HepG2 (cell line): Measurements from ENCODE around the gene FBXO9. TPM values are rescaled to one million over a fixed set of nuclear protein-coding genes. Genes with fewer than 3 reads are reported as not detected.

Experiments
- ELF1 ChIP-seq: sonication (generic); formaldehyde crosslinking; IDR thresholded peaks from 2 replicates; pipeline ENCODE4 v1.4.0; 2020; ENCODE audit warnings: missing genetic modification reagents
- ELF3 ChIP-seq: IDR thresholded peaks from 2 replicates; pipeline ENCODE4 v1.6.1; 2016; ENCODE audit warnings: missing genetic modification reagents, missing compliant biosample characterization
- FOXO1 ChIP-seq: sonication (generic); formaldehyde crosslinking; IDR thresholded peaks from 2 replicates; pipeline ENCODE4 v1.4.0; 2020; ENCODE audit warnings: missing genetic modification reagents
- GATAD2A ChIP-seq: IDR thresholded peaks from 2 replicates; pipeline ENCODE4 v1.6.1; 2016
- GTF3A ChIP-seq: sonication (generic); formaldehyde crosslinking; conservative IDR thresholded peaks from 2 replicates; pipeline ENCODE4 v1.4.0; 2020; ENCODE audit warnings: mild to moderate bottlenecking, missing genetic modification reagents
- HNRNPUL1 ChIP-seq: fragments of 200-400 bp; formaldehyde crosslinking; IDR thresholded peaks from 2 replicates; pipeline ENCODE4 v1.6.1; 2017; ENCODE audit warnings: low read depth, mild to moderate bottlenecking, low read length, moderate library complexity
- KLF15 ChIP-seq: sonication (generic); formaldehyde crosslinking; IDR thresholded peaks from 2 replicates; pipeline ENCODE4 v1.8.1; 2023; ENCODE audit warnings: borderline replicate concordance, mild to moderate bottlenecking, inconsistent platforms, missing genetic modification reagents, mixed read lengths
- MZF1 ChIP-seq: sonication (generic); formaldehyde crosslinking; IDR thresholded peaks from 2 replicates; pipeline ENCODE4 v1.8.1; 2023; ENCODE audit warnings: mild to moderate bottlenecking, missing genetic modification reagents, borderline replicate concordance
- POLR2AphosphoS2 ChIP-seq: IDR thresholded peaks from 2 replicates; pipeline ENCODE4 v1.6.1; 2011; ENCODE audit warnings: low read depth, low read length, improper control_type of control experiment
- SRF ChIP-seq: IDR thresholded peaks from 2 replicates; pipeline ENCODE4 v1.6.1; 2011; ENCODE audit warnings: mild to moderate bottlenecking, low read depth, low read length, moderate library complexity
- TFDP1 ChIP-seq: IDR thresholded peaks from 2 replicates; pipeline ENCODE4 v1.6.1; 2016; ENCODE audit warnings: missing compliant biosample characterization, missing genetic modification reagents, borderline replicate concordance
- ZNF205 ChIP-seq: IDR thresholded peaks from 2 replicates; pipeline ENCODE4 v1.6.1; 2018; ENCODE audit warnings: missing biosample characterization, missing genetic modification reagents
- ZNF382 ChIP-seq: sonication (generic); formaldehyde crosslinking; IDR thresholded peaks from 2 replicates; pipeline ENCODE4 v1.5.0; 2020; ENCODE audit warnings: missing genetic modification reagents, mild to moderate bottlenecking, borderline replicate concordance
- ZNF652 ChIP-seq: IDR thresholded peaks from 2 replicates; pipeline ENCODE4 v1.6.1; 2016; ENCODE audit warnings: low read depth, borderline replicate concordance
- ZNF709 ChIP-seq: sonication (generic); formaldehyde crosslinking; IDR thresholded peaks from 2 replicates; pipeline ENCODE4 v1.5.0; 2020; ENCODE audit warnings: mild to moderate bottlenecking, missing genetic modification reagents
- ZZZ3 ChIP-seq: sonication (generic); formaldehyde crosslinking; IDR thresholded peaks from 2 replicates; pipeline ENCODE4 v1.4.0; 2020; ENCODE audit warnings: missing genetic modification reagents, mild to moderate bottlenecking, borderline replicate concordance
- polyA plus RNA-seq, 8 experiments: library from polyadenylated mRNA; depleted of rRNA in 3 of 8; stranded (reverse) in 7 of 8; unstranded in 1 of 8; fragments of >200 nt; fragmentation: Illumina TruSeq in 4 of 8; extraction: Trizol in 4 of 8; gene quantifications; 2 replicates each; pipeline versions ENCODE4 v1.2.1 to v1.2.3, GENCODE V29; 2011 to 2016; ENCODE audit warnings: low read depth in 4 of 8, missing spikeins in 1 of 8, mixed read lengths in 1 of 8; ENCODE audit not compliant: insufficient read depth in 1 of 8
- total RNA-seq, 5 experiments: library from RNA; depleted of rRNA; stranded (reverse); fragments of >200 nt; fragmentation: Illumina TruSeq; extraction: Trizol; gene quantifications; 2 replicates each; pipeline ENCODE4 v1.2.3, GENCODE V29; 2016; ENCODE audit warnings: low read depth in 1 of 5
- TF ChIP-seq, protein P1 (sequence below): sonication (generic); formaldehyde crosslinking; IDR thresholded peaks from 2 replicates; pipeline ENCODE4 v1.8.0; 2022; ENCODE audit warnings: mild to moderate bottlenecking, missing genetic modification reagents, borderline replicate concordance
- TF ChIP-seq, protein P2 (sequence below): sonication (generic); formaldehyde crosslinking; IDR thresholded peaks from 2 replicates; pipeline ENCODE4 v1.4.0; 2020; ENCODE audit warnings: missing genetic modification reagents
- TF ChIP-seq, protein P3 (sequence below): sonication (generic); formaldehyde crosslinking; IDR thresholded peaks from 2 replicates; pipeline ENCODE4 v1.9.0; 2021; ENCODE audit warnings: missing genetic modification reagents, mild to moderate bottlenecking, borderline replicate concordance

Gene FBXO9
- total and polyA plus RNA-seq, 2 of the 13 experiments (the other 11 are each of a cell fraction or from before 2014, with no cell fraction given) = 64.3 to 98.4 TPM

DNA sequence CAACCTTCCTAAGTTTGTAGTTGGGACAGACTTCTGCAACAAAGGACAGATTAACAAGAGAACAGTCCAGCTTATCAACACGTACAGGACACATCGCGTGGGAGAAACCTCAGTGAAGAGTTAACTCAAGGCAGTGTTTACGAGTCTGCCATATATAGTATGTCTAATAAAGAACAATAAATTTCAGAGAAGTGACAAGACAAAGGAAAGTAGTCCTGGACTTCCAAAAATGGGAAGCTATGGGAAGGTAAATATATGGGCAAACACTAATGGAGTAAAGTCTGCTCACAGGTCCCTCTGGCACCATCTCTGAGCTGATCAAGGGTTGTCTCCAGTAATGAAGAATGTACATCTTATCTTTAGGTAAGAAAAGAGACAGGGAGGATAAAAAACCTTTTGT, 48.5 kb downstream of the FBXO9 start (continued):
- no peak for TF ChIP-seq ZNF382
- TF ChIP-seq POLR2AphosphoS2 = no peak
- 0 out of 2 replicates have a peak, but pooled peaks have one; percentile 12 for TF ChIP-seq GATAD2A (CRISPR knock-in tag)
- no peak; the same call in 1 of the 2 replicates for TF ChIP-seq ZNF205 (CRISPR knock-in tag)
- TF ChIP-seq, protein P1, sequence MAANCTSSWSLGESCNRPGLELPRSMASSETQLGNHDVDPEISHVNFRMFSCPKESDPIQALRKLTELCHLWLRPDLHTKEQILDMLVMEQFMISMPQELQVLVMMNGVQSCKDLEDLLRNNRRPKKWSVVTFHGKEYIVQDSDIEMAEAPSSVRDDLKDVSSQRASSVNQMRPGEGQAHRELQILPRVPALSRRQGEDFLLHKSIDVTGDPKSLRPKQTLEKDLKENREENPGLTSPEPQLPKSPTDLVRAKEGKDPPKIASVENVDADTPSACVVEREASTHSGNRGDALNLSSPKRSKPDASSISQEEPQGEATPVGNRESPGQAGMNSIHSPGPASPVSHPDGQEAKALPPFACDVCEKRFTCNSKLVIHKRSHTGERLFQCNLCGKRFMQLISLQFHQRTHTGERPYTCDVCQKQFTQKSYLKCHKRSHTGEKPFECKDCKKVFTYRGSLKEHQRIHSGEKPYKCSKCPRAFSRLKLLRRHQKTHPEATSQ (CRISPR knock-in tag) = no peak
- TF ChIP-seq ZNF652 (CRISPR knock-in tag) = peak; percentile 55; the same call in 1 of the 2 replicates
- TF ChIP-seq KLF15 (CRISPR knock-in tag) = no peak
- TF ChIP-seq GTF3A (CRISPR knock-in tag) = no peak
- TF ChIP-seq ELF3 (CRISPR knock-in tag) = no peak
- TF ChIP-seq HNRNPUL1 = no peak
- TF ChIP-seq ELF1 (CRISPR knock-in tag) = no peak
- TF ChIP-seq TFDP1 = no peak
- TF ChIP-seq ZNF709 (CRISPR knock-in tag) = no peak
- TF ChIP-seq ZZZ3 = no peak
- no peak for TF ChIP-seq FOXO1 (CRISPR knock-in tag)
- no peak for TF ChIP-seq MZF1
- TF ChIP-seq, protein P2, sequence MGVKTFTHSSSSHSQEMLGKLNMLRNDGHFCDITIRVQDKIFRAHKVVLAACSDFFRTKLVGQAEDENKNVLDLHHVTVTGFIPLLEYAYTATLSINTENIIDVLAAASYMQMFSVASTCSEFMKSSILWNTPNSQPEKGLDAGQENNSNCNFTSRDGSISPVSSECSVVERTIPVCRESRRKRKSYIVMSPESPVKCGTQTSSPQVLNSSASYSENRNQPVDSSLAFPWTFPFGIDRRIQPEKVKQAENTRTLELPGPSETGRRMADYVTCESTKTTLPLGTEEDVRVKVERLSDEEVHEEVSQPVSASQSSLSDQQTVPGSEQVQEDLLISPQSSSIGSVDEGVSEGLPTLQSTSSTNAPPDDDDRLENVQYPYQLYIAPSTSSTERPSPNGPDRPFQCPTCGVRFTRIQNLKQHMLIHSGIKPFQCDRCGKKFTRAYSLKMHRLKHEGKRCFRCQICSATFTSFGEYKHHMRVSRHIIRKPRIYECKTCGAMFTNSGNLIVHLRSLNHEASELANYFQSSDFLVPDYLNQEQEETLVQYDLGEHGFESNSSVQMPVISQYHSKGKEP (CRISPR knock-in tag) = no peak
- TF ChIP-seq, protein P3, sequence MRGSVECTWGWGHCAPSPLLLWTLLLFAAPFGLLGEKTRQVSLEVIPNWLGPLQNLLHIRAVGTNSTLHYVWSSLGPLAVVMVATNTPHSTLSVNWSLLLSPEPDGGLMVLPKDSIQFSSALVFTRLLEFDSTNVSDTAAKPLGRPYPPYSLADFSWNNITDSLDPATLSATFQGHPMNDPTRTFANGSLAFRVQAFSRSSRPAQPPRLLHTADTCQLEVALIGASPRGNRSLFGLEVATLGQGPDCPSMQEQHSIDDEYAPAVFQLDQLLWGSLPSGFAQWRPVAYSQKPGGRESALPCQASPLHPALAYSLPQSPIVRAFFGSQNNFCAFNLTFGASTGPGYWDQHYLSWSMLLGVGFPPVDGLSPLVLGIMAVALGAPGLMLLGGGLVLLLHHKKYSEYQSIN (CRISPR knock-in tag) = no peak
- peak; percentile 89 for TF ChIP-seq SRF
